ENCODE results near the gene AVP. TPM values are rescaled to one million over a fixed set of nuclear protein-coding genes. Genes with fewer than 3 reads are reported as not detected.
"Not testable (repeated sequence)": the region's sequence is repeated elsewhere in the genome, so short reads cannot be mapped to it uniquely, and the experiment has no call there.

Gene AVP
- total RNA-seq, 4 donors from 2014 or later, result not detected

GRCh38 chr20:3068075-3068474 lies 16.4 kb downstream of the AVP start:
- Histone ChIP-seq H3K9me3 (no peaks in the 10 kb centered on the region), H3K4me1 (no peaks in the 10 kb centered on the region), H3K27me3 (no peaks in the 10 kb centered on the region), H3K36me3 (no peaks in the 10 kb centered on the region), H3K27ac (no peak overlapping the region), H3K4me3 (no peak overlapping the region)
- intact Hi-C loops (cut with DNase I; ENCODE audit: low total_unique reads), result no loop called here
- no peak for TF ChIP-seq CTCF (IDR thresholded peaks at IDR 0.05)
- no peak for TF ChIP-seq POLR2A (IDR thresholded peaks at IDR 0.05)
- DNase-seq, result no peak

GRCh38 chr20:3067139-3068014 lies 17.1 kb downstream of the AVP start:
- no peak for DNase-seq
- TF ChIP-seq CTCF (IDR thresholded peaks at IDR 0.05), result no peak
- TF ChIP-seq POLR2A (IDR thresholded peaks at IDR 0.05), result no peak
- Histone ChIP-seq H3K4me3 (no peak overlapping the region), H3K4me1 (no peaks in the 10 kb centered on the region), H3K9me3 (no peaks in the 10 kb centered on the region), H3K36me3 (no peaks in the 10 kb centered on the region), H3K27ac (no peak overlapping the region), H3K27me3 (no peaks in the 10 kb centered on the region)
- intact Hi-C loops (cut with DNase I; ENCODE audit: low total_unique reads), result no loop called here

- H3K4me1 ChIP-seq; H3K27me3 ChIP-seq; intact Hi-C loops (cut with DNase I; ENCODE audit: low total_unique reads); H3K36me3 ChIP-seq; H3K9me3 ChIP-seq; H3K27ac ChIP-seq; H3K4me3 ChIP-seq; DNase-seq: not testable (repeated sequence)
Measured at GRCh38 chr20:3064119-3064518, 20.4 kb downstream of the AVP start.

- no peaks in the 10 kb centered on the region for H3K36me3 ChIP-seq
- no peak for DNase-seq
- no peaks in the 10 kb centered on the region for H3K27me3 ChIP-seq
- intact Hi-C loops (cut with DNase I; ENCODE audit: low total_unique reads), result no loop called here
- no peaks in the 10 kb centered on the region for H3K4me1 ChIP-seq
- H3K9me3 ChIP-seq, result no peaks in the 10 kb centered on the region
- no peak overlapping the region for H3K27ac ChIP-seq
- TF ChIP-seq POLR2A (IDR thresholded peaks at IDR 0.05) (no peak), CTCF (IDR thresholded peaks at IDR 0.05) (no peak)
- no peak overlapping the region for H3K4me3 ChIP-seq
Measured at GRCh38 chr20:3059489-3059888, 25.0 kb downstream of the AVP start.

GRCh38 chr20:3051385-3052019 lies 33.0 kb downstream of the AVP start:
- TF ChIP-seq POLR2A (IDR thresholded peaks at IDR 0.05) (no peak), CTCF (IDR thresholded peaks at IDR 0.05) (no peak)
- intact Hi-C loops (cut with DNase I; ENCODE audit: low total_unique reads), result no loop called here

More at GRCh38 chr20:3051385-3052019, 33.0 kb downstream of the AVP start:
- no peak overlapping the region for H3K27ac ChIP-seq
- H3K9me3 ChIP-seq, result no peaks in the 10 kb centered on the region
- DNase-seq, result no peak
- no peak overlapping the region for H3K4me3 ChIP-seq
- H3K36me3 ChIP-seq, result no peaks in the 10 kb centered on the region
- no peaks in the 10 kb centered on the region for H3K27me3 ChIP-seq
- peaks cover 0 to 8% of the 10 kb centered on the region in 2 donors for H3K4me1 ChIP-seq

Data from uterus (tissue), 4 donors.